Body of pancreas (tissue), 4 donors: ENCODE results near the gene DACH2. TPM values are rescaled to one million over a fixed set of nuclear protein-coding genes. Genes with fewer than 3 reads are reported as not detected.
"Not testable (repeated sequence)": the region's sequence is repeated elsewhere in the genome, so short reads cannot be mapped to it uniquely, and the experiment has no call there.

Source experiments
- ATAC-seq: fragments of 150-250 bp; one replicate; pipeline ENCODE4 v1.9.1; 2016
- DNase-seq, 4 donors: peaks; one replicate each; pipeline ENCODE4 v3.0.0-alpha.2; 2019
- H3K27ac ChIP-seq, 4 donors: fragments of 200-600 bp; sonication (generic); 1 replicate in 3 of 4; 2 replicates in 1 of 4; pipeline versions ENCODE4 v1.5.1 to v1.6.1; 2016 to 2019; ENCODE audit warnings: mild to moderate bottlenecking in 1 of 4, mixed read lengths in 1 of 4, moderate library complexity in 1 of 4
- H3K27me3 ChIP-seq, 2 donors: fragments of 200-600 bp; sonication (generic); one replicate each; pipeline ENCODE4 v1.6.0; 2016; ENCODE audit warnings: mild to moderate bottlenecking in 1 of 2
- H3K36me3 ChIP-seq, 2 donors: fragments of 200-600 bp; sonication (generic); replicated peaks in 1 of 2; 2 replicates each; pipeline ENCODE4 v1.5.1; 2016; ENCODE audit warnings: low read depth in 2 of 2; ENCODE audit not compliant: insufficient read depth in 1 of 2
- H3K4me1 ChIP-seq: fragments of 200-600 bp; sonication (generic); one replicate; pipeline ENCODE4 v1.6.0; 2016
- H3K4me3 ChIP-seq, 2 donors: fragments of 200-600 bp; sonication (generic); 1 replicate in 1 of 2; 2 replicates in 1 of 2; pipeline ENCODE4 v1.5.1; 2016 to 2019
- H3K9me3 ChIP-seq, 3 donors: fragments of 200-600 bp; sonication (generic); 1 replicate in 2 of 3; 2 replicates in 1 of 3; pipeline ENCODE4 v1.5.1; 2016
- CTCF ChIP-seq, 7 experiments: fragments of 450-650 bp in 4 of 7; fragments of 200-600 bp in 3 of 7; sonication (generic) in 3 of 7; IDR thresholded peaks; one replicate each; pipeline ENCODE4 v1.5.1; 2016 to 2019; ENCODE audit warnings: antibody characterized with exemption in 7 of 7
- POLR2A ChIP-seq, 3 donors: fragments of 450-650 bp; IDR thresholded peaks; one replicate each; pipeline ENCODE4 v1.6.1; 2016; ENCODE audit warnings: antibody characterized with exemption in 3 of 3, mild to moderate bottlenecking in 2 of 3
- WGBS, 2 donors: methylation state at CpG; one replicate each; pipeline ENCODE4 v1.1.5; 2017; 5-methylcytosine and 5-hydroxymethylcytosine counted together
- intact Hi-C: fragments of 100-400 bp; cut with DNase I; formaldehyde crosslinking; loops from one replicate; pipeline ENCODE4 v1.15.1; 2023
- total RNA-seq, 2 donors: library from RNA; depleted of rRNA; stranded (reverse); fragments of >200 nt; gene quantifications; one replicate each; pipeline ENCODE4 v1.1.0, GENCODE V29; 2016

DACH2 gene
- total RNA-seq, 2 donors from 2014 or later: 0.26 TPM; not detected in 1

- Histone ChIP-seq H3K4me3 (no peak overlapping the region), H3K4me1 (peaks cover 9% of the 10 kb centered on the region), H3K27ac (no peak overlapping the region), H3K9me3 (no peaks in the 10 kb centered on the region), H3K27me3 (no peaks in the 10 kb centered on the region), H3K36me3 (no peaks in the 10 kb centered on the region)
- no peak for DNase-seq
- intact Hi-C loops: no loop called here
- WGBS, 2 donors: 2 to 4% methylated on average over 11 of the region's 11 CpGs
- no peak for ATAC-seq
- TF ChIP-seq POLR2A (IDR thresholded peaks at IDR 0.05): no peak
- TF ChIP-seq CTCF (IDR thresholded peaks at IDR 0.05): no peak
Observed at GRCh38 chrX:86149119-86149518, 868 bp downstream of the DACH2 start.

GRCh38 chrX:86154553-86154952 lies 6.3 kb downstream of the DACH2 start:
- Histone ChIP-seq H3K9me3 (no peaks in the 10 kb centered on the region), H3K36me3 (no peaks in the 10 kb centered on the region), H3K4me3 (no peak overlapping the region), H3K27me3 (no peaks in the 10 kb centered on the region), H3K4me1 (no peaks in the 10 kb centered on the region), H3K27ac (no peak overlapping the region)
- ATAC-seq (no peak), DNase-seq (no peak)
- WGBS, 2 donors: 33 to 45% methylated on average over 3 of the region's 3 CpGs
- intact Hi-C loops: no loop called here
- TF ChIP-seq CTCF (IDR thresholded peaks at IDR 0.05) (no peak), POLR2A (IDR thresholded peaks at IDR 0.05) (no peak)

- Histone ChIP-seq H3K4me3 (no peak overlapping the region), H3K9me3 (no peaks in the 10 kb centered on the region), H3K4me1 (no peaks in the 10 kb centered on the region), H3K36me3 (no peaks in the 10 kb centered on the region), H3K27ac (no peak overlapping the region), H3K27me3 (no peaks in the 10 kb centered on the region)
- 4 to 35% methylated on average over 2 to 3 of the region's 3 CpGs for WGBS, 2 donors
- intact Hi-C loops: no loop called here
- DNase-seq (peak; percentile 15 to 39 (median 20)), ATAC-seq (no peak)
- TF ChIP-seq CTCF (IDR thresholded peaks at IDR 0.05) (peak in 4 of 7 experiments; percentile 23 to 46 (median 28)), POLR2A (IDR thresholded peaks at IDR 0.05) (no peak)
Observed at GRCh38 chrX:86171366-86171765, 23.1 kb downstream of the DACH2 start.

- no peaks in the 10 kb centered on the region for H3K27me3 ChIP-seq
- H3K27ac ChIP-seq: no peak overlapping the region
- H3K4me1 ChIP-seq: no peaks in the 10 kb centered on the region
- ATAC-seq: no peak
- no peaks in the 10 kb centered on the region for H3K36me3 ChIP-seq
- TF ChIP-seq POLR2A (IDR thresholded peaks at IDR 0.05) (no peak), CTCF (IDR thresholded peaks at IDR 0.05) (no peak)
- no peak for DNase-seq
- intact Hi-C loops: no loop called here
- no peak overlapping the region for H3K4me3 ChIP-seq
- WGBS, 2 donors: 50% methylated on average over 1 of the region's 1 CpG
- H3K9me3 ChIP-seq: no peaks in the 10 kb centered on the region
Observed at GRCh38 chrX:86178906-86179305, 30.7 kb downstream of the DACH2 start.

GRCh38 chrX:86181325-86181724 lies 33.1 kb downstream of the DACH2 start:
- H3K4me1 ChIP-seq, H3K27me3 ChIP-seq, H3K4me3 ChIP-seq, DNase-seq, H3K9me3 ChIP-seq, intact Hi-C loops, H3K36me3 ChIP-seq, ATAC-seq, H3K27ac ChIP-seq: not testable (repeated sequence)
- WGBS, 2 donors: 79 to 87% methylated on average over 7 of the region's 7 CpGs
